ENCODE measurements around the gene CACNA1A.
"Not testable (repeated sequence)": the region's sequence is repeated elsewhere in the genome, so short reads cannot be mapped to it uniquely, and the experiment has no call there.

DNA sequence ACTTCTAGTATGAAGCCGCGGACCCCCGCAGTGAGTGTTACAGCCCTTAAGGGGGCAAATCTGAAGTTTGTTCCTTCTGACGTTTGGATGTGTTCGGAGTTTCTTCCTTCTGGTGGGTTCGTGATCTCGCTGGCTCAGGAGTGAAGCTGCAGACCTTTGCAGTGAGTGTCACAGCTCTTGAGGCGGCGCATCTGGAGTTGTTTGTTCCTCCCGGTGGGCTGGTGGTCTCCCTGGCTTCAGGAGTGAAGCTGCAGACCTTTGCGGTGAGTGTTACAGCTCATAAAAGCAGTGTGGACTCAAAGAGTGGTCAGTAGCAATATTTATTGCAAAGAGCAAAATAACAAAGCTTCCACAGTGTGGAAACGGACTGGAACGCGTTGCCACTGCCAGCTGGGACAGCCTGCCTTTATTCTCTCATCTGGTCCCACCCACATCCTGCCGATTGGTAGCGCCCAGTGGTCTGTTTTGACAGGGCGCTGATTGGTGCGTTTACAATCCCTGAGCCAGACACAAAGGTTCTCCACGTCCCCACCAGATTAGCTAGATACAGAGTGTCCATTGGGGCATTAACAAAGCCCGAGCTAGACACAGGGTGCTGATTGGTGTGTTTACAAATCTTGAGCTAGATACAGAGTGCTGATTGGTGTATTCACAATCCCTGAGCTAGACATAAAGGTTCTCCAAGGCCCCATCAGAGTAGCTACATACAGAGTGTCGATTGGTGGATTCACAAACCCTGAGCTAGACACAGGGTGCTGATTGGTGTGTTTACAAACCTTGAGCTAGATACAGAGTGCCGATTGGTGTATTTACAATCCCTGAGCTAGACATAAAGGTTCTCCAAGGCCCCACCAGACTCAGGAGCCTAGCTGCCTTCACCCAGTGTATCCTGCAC, 320.3 kb downstream of the CACNA1A start:
- TF ChIP-seq POLR2A (IDR thresholded peaks at IDR 0.05), result not testable (repeated sequence)
- TF ChIP-seq, protein P1, sequence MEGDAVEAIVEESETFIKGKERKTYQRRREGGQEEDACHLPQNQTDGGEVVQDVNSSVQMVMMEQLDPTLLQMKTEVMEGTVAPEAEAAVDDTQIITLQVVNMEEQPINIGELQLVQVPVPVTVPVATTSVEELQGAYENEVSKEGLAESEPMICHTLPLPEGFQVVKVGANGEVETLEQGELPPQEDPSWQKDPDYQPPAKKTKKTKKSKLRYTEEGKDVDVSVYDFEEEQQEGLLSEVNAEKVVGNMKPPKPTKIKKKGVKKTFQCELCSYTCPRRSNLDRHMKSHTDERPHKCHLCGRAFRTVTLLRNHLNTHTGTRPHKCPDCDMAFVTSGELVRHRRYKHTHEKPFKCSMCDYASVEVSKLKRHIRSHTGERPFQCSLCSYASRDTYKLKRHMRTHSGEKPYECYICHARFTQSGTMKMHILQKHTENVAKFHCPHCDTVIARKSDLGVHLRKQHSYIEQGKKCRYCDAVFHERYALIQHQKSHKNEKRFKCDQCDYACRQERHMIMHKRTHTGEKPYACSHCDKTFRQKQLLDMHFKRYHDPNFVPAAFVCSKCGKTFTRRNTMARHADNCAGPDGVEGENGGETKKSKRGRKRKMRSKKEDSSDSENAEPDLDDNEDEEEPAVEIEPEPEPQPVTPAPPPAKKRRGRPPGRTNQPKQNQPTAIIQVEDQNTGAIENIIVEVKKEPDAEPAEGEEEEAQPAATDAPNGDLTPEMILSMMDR (IDR thresholded peaks at IDR 0.05), result not testable (repeated sequence)

Data from esophagus squamous epithelium (tissue), 4 donors.